Glomerular endothelial cell (primary cell): ENCODE results near the gene PSENEN. TPM values are rescaled to one million over a fixed set of nuclear protein-coding genes. Genes with fewer than 3 reads are reported as not detected.
"Not testable (repeated sequence)": the region's sequence is repeated elsewhere in the genome, so short reads cannot be mapped to it uniquely, and the experiment has no call there.

Experiments
- DNase-seq: peaks from one replicate; pipeline ENCODE4 v3.0.0-alpha.2; 2011; ENCODE audit warnings: low read depth, low spot score; ENCODE audit errors: extremely low read depth
- total RNA-seq: library from RNA; depleted of rRNA; stranded (reverse); fragments of >200 nt; gene quantifications from 2 replicates; pipeline ENCODE4 v1.2.3, GENCODE V29; 2015

PSENEN gene
- total RNA-seq, 1 donor from 2014 or later: 75.0 TPM

DNA sequence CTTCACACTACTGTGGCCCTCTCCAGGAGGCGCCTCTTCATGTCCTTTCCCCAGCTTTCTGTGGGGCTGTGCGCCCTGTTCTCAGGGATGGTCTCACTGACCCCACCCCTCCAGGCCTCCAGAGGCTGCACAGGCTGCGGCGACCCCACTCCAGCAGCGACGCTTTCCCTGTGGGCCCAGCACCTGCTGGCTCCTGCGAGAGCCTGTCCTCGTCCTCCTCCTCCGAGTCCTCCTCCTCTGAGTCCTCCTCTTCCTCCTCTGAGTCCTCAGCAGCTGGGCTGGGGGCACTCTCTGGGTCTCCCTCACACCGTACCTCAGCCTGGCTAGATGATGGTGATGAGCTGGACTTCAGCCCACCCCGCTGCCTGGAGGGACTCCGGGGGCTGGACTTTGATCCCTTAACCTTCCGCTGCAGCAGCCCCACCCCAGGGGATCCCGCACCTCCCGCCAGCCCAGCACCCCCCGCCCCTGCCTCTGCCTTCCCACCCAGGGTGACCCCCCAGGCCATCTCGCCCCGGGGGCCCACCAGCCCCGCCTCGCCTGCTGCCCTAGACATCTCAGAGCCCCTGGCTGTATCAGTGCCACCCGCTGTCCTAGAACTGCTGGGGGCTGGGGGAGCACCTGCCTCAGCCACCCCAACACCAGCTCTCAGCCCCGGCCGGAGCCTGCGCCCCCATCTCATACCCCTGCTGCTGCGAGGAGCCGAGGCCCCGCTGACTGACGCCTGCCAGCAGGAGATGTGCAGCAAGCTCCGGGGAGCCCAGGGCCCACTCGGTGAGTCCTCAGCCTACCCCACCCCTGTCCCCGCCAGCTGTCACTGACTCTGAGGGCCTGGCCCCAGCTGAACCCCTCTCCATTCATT is 41.1 kb downstream of the PSENEN start:
- DNase-seq: no peak

DNA sequence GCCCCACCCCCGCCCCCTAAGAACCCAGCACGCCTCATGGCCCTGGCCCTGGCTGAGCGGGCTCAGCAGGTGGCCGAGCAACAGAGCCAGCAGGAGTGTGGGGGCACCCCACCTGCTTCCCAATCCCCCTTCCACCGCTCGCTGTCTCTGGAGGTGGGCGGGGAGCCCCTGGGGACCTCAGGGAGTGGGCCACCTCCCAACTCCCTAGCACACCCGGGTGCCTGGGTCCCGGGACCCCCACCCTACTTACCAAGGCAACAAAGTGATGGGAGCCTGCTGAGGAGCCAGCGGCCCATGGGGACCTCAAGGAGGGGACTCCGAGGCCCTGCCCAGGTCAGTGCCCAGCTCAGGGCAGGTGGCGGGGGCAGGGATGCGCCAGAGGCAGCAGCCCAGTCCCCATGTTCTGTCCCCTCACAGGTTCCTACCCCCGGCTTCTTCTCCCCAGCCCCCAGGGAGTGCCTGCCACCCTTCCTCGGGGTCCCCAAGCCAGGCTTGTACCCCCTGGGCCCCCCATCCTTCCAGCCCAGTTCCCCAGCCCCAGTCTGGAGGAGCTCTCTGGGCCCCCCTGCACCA is 41.9 kb downstream of the PSENEN start:
- DNase-seq: no peak

DNA sequence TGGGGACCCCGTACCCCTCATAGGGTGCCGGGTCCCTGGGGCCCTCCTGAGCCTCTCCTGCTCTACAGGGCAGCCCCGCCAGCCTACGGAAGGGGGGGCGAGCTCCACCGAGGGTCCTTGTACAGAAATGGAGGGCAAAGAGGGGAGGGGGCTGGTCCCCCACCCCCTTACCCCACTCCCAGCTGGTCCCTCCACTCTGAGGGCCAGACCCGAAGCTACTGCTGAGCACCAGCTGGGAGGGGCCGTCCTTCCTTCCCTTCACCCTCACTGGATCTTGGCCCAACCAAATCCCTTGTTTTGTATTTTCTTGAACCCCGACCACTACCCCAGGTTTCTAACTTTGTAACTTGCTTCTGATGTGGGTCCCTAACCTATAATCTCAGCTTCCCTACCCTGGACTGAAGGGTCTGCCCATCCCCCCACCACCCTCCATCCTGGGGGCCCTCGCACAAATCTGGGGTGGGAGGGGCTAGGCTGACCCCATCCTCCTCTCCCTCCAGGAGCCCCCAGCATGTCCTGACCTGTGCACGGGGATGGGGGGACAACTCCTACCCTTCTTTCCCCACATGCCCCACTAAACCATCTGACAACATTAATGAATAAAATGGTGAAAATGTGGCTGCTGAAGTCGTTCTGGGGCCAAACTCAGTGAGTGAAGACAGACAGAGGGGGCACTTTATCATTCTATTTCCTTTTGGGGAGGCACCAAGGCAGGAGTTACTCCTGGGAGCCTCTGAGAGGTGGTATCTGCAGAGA is 42.9 kb downstream of the PSENEN start:
- no peak for DNase-seq

GRCh38 chr19:35789195-35789977 is 43.9 kb downstream of the PSENEN start:
- DNase-seq: no peak

- no peak for DNase-seq
Observed at GRCh38 chr19:35789978-35790944, 44.8 kb downstream of the PSENEN start.

DNA sequence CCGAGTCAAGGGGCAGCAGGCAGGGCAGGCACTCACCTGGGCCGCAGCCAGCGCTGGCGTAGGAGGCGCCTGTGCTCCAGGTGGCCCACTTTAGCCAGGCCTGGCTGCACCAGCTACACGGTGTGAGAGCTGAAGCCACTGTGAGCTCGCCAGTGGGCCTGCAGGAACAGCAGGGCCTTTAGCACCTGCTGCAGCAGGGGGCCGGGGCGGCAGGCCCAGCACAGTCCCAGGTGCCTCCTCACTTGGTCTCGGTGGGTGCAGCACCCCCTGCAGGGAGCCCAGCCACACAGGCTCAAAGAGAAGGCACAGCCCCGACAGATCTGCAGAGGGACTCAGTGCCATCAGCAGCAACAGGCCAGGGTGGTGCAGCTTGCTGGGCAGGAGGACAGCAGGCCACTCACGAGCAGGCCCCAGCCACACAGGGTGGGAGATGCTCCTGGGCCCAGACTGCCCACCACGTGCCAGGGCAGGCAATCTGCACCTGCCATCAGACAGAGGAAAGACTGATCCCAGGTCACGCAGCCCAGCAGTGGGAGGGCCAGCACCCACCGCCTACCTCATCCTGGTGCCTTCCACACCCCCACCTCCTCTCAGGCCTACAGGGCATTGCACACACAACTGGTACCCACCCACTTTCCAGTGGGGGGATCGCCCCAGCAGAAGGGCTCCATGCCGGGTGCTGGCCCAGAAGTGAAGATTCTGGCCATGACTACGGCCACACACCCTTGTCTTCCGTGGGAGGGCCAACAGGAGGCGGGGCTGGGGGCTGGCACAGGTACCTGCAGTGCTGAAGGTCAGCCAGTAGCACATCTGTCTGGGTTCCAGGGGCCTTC is 45.7 kb downstream of the PSENEN start:
- DNase-seq: no peak

DNA sequence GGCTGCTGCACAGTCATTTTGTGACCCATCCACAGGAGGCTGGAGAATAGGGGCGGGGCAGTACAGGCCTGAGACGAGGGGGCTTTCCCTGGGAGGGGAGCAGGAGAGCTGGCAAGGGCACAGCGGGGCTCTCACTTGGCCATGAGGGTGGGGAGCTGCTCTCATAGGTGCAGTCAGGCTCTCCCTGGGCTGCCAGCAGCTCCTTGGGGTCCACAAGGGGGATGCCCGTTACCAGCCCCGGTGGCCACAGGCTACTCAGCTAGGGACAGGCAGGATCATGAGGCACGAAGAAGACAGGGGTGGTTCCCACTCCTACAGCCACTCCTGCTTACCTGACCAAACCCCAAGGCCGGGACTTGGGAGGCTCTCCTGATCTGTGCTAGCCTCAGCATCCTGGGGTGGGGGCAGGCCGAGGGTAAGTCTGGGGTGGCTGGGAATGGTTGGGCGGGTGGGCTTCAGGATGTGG is 46.4 kb downstream of the PSENEN start:
- DNase-seq: no peak

DNA sequence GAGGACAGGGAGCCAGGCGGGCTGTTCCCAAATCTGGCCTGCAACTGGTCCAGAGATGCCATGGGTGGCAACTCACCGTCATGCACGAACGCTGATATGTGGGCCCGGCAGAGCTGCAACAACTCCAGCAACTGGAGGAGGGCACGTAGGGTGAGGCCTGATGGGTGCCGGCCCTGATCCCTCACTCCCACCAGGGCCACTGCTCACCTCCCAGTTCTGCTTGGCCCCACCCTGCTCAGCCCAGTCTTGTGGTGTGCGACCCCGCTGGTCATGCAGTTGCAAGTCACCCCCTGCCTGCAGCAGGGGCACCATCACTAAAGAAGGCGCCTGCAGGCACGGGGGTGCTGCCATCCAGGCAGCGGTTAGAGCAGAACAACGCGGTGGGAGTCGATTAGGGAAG is 46.9 kb downstream of the PSENEN start:
- no peak for DNase-seq

- DNase-seq: no peak
Observed at GRCh38 chr19:35792888-35793287, 47.4 kb downstream of the PSENEN start.

DNA sequence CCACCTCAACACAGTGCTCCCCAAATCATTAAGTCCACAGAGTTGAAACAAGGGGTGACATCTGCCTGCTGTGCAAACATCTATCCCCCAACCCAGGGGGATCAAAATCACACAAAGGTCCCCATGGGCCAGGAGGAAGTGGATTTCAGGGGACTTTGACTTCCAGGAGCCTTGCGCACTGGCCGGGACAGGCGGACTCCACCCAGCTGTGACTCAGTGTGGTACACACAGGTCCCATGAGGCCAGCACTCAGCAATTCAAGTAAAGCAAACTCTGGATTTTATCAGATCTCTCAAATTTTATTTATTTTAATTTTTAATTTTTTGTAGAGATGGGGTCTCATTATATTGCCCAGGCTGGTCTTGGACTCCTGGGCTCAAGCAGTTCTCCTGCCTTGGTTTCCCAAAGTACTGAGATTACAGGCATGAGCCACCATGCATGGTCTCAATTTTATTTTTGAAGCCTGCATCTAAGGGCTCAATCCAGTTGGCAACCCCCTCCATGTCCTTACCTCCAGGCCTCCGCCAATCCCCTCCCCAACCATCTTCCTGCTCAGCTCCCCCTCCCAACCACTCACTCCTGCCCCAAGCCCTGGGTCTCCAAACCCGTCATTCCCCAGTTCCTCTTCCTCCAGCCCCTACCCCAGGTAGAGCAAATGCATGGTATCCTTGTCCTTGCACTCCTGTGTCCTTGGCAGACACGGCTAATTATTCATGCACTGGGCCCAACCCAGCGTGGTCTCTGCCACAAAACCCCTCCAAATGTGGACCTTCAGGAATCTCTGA is 48.1 kb downstream of the PSENEN start:
- no peak for DNase-seq

DNA sequence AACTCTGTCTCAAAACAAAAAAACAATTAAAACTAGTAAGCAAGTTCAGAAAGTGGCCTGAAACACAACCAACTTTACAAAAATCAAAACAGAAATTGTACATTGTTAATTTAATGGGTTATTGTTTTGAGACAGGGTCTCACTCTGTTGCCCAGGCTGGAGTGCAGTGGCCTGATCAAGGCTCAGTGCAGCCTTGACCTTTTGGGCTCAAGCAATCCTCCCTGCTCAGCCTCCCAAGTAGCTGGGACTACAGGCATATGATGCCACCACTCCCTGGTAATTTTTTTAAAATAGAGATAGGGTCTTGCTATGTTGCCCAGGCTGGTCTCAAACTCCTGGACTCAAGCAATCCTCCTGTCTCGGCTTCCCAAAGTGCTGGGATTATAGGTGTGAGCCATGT is 50.1 kb downstream of the PSENEN start:
- DNase-seq: not testable (repeated sequence)

Other genes with a start within 250 kb of the PSENEN start
- 17.4 TPM in 1 of 2 replicates, not detected in the other for gene DMKN, start 232.0 kb upstream of the PSENEN start, total RNA-seq
- not detected in 2 replicates for gene SBSN, start 217.3 kb upstream of the PSENEN start, total RNA-seq
- not detected in 2 replicates for gene GAPDHS, start 212.2 kb upstream of the PSENEN start, total RNA-seq
- gene TMEM147, start 200.0 kb upstream of the PSENEN start, total RNA-seq: 77.8 and 79.9 TPM in 2 replicates
- gene ATP4A, start 182.0 kb upstream of the PSENEN start, total RNA-seq: not detected in 2 replicates
- not detected in 2 replicates for gene PMIS2, start 159.5 kb upstream of the PSENEN start, total RNA-seq
- 5.8 and 9.1 TPM in 2 replicates for gene HAUS5, start 132.9 kb upstream of the PSENEN start, total RNA-seq
- gene RBM42, start 116.6 kb upstream of the PSENEN start, total RNA-seq: 98.4 and 110 TPM in 2 replicates
- gene ETV2, start 103.9 kb upstream of the PSENEN start, total RNA-seq: 0.70 and 2.3 TPM in 2 replicates
- gene COX6B1, start 97.3 kb upstream of the PSENEN start, total RNA-seq: 418 and 559 TPM in 2 replicates
- not detected in 2 replicates for gene UPK1A, start 79.1 kb upstream of the PSENEN start, total RNA-seq
- not detected in 2 replicates for gene ZBTB32, start 41.1 kb upstream of the PSENEN start, total RNA-seq
- gene KMT2B, start 27.6 kb upstream of the PSENEN start, total RNA-seq: 13.0 and 34.4 TPM in 2 replicates
- 3.2 and 4.3 TPM in 2 replicates for gene IGFLR1, start 3.2 kb upstream of the PSENEN start, total RNA-seq
- gene U2AF1L4, start 233 bp upstream of the PSENEN start, total RNA-seq: 5.6 and 8.7 TPM in 2 replicates
- 9.7 and 18.7 TPM in 2 replicates for gene LIN37, start 2.9 kb downstream of the PSENEN start, total RNA-seq
- 1.8 and 3.2 TPM in 2 replicates for gene HSPB6, start 11.4 kb downstream of the PSENEN start, total RNA-seq
- gene PROSER3, start 12.5 kb downstream of the PSENEN start, total RNA-seq: 4.0 and 14.8 TPM in 2 replicates
- 0.53 and 5.0 TPM in 2 replicates for gene ARHGAP33, start 29.9 kb downstream of the PSENEN start, total RNA-seq
- gene PRODH2, start 67.2 kb downstream of the PSENEN start, total RNA-seq: not detected in 2 replicates
- not detected in 2 replicates for gene NPHS1, start 106.9 kb downstream of the PSENEN start, total RNA-seq
- gene KIRREL2, start 111.3 kb downstream of the PSENEN start, total RNA-seq: not detected in 2 replicates
- 7.3 and 14.9 TPM in 2 replicates for gene APLP1, start 122.9 kb downstream of the PSENEN start, total RNA-seq
- gene NFKBID, start 154.9 kb downstream of the PSENEN start, total RNA-seq: 2.7 and 3.6 TPM in 2 replicates
- gene HCST, start 156.9 kb downstream of the PSENEN start, total RNA-seq: not detected in 2 replicates
- gene TYROBP, start 162.6 kb downstream of the PSENEN start, total RNA-seq: not detected in 2 replicates
- gene LRFN3, start 190.7 kb downstream of the PSENEN start, total RNA-seq: 13.3 and 24.3 TPM in 2 replicates
- gene SDHAF1, start 249.5 kb downstream of the PSENEN start, total RNA-seq: 19.8 and 29.1 TPM in 2 replicates